ENCODE results near the gene SLC9A3. TPM values are rescaled to one million over a fixed set of nuclear protein-coding genes. Genes with fewer than 3 reads are reported as not detected.

The SLC9A3 gene
- total RNA-seq, 1 donor from 2014 or later: 1.2 TPM

DNA sequence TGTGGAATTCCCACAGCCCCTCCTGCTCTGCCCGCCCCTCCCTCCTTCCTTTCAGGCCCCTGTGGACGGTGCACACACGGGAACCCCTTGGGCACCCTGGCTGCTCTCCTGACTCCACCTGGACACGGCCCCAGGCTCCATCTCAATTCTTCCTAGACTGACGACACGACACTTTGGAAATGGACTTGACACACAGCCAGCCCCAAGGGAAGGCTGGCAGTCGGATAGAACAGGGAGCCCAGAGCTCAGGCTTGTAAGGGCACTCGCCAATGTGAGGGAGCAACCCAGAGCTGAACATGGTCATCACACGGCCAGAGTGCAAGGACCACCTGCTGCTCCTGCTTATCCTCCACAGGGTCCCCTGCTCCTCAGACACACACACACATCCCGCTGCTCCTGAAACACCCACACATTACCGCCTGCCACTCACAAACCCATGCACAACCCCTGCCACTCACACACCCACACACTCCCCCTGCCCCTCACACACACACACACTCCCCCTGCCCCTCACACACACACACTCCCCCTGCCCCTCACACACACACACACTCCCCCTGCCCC is 8.9 kb downstream of the SLC9A3 start:
- Mint-ChIP-seq H3K4me3 (ENCODE audit: unreplicated experiment) (no peak overlapping the region), H3K36me3 (ENCODE audit: unreplicated experiment) (no peaks in the 10 kb centered on the region), H3K9me3 (ENCODE audit: unreplicated experiment) (no peaks in the 10 kb centered on the region), H3K27me3 (ENCODE audit: unreplicated experiment) (peaks cover 26% of the 10 kb centered on the region), H3K27ac (ENCODE audit: unreplicated experiment) (no peak overlapping the region), H3K4me1 (ENCODE audit: unreplicated experiment) (no peaks in the 10 kb centered on the region)
- DNase-seq (ENCODE audit: extremely low spot score, unreplicated experiment): no peak
- TF ChIP-seq, protein P1, sequence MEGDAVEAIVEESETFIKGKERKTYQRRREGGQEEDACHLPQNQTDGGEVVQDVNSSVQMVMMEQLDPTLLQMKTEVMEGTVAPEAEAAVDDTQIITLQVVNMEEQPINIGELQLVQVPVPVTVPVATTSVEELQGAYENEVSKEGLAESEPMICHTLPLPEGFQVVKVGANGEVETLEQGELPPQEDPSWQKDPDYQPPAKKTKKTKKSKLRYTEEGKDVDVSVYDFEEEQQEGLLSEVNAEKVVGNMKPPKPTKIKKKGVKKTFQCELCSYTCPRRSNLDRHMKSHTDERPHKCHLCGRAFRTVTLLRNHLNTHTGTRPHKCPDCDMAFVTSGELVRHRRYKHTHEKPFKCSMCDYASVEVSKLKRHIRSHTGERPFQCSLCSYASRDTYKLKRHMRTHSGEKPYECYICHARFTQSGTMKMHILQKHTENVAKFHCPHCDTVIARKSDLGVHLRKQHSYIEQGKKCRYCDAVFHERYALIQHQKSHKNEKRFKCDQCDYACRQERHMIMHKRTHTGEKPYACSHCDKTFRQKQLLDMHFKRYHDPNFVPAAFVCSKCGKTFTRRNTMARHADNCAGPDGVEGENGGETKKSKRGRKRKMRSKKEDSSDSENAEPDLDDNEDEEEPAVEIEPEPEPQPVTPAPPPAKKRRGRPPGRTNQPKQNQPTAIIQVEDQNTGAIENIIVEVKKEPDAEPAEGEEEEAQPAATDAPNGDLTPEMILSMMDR (IDR thresholded peaks at IDR 0.05): no peak

DNA sequence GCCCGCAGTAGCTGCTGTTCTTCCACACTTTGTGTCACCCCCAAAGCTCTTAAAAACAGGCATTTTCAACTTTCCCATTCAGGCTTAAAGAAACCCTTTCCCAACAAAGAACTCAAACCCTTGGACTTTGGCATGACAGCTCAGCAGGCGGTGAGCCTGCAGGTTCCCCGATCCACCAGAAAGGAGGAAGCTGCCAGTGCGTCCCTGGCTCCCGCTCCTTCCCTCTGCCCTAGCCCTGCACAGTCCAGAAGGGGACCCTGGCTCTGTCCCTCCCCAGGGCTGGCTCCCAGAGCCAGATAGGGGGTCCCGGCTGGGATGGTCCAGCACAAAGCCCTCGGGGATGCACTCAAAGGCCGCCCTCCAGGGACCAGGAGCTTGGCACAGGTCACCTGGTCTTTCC is 9.6 kb downstream of the SLC9A3 start:
- no peak overlapping the region for H3K27ac Mint-ChIP-seq (ENCODE audit: unreplicated experiment)
- TF ChIP-seq, protein P1 (IDR thresholded peaks at IDR 0.05): no peak
- no peaks in the 10 kb centered on the region for H3K4me1 Mint-ChIP-seq (ENCODE audit: unreplicated experiment)
- no peak for DNase-seq (ENCODE audit: extremely low spot score, unreplicated experiment)
- H3K9me3 Mint-ChIP-seq (ENCODE audit: unreplicated experiment): no peaks in the 10 kb centered on the region
- peaks cover 26% of the 10 kb centered on the region for H3K27me3 Mint-ChIP-seq (ENCODE audit: unreplicated experiment)
- H3K36me3 Mint-ChIP-seq (ENCODE audit: unreplicated experiment): no peaks in the 10 kb centered on the region
- no peak overlapping the region for H3K4me3 Mint-ChIP-seq (ENCODE audit: unreplicated experiment)

DNA sequence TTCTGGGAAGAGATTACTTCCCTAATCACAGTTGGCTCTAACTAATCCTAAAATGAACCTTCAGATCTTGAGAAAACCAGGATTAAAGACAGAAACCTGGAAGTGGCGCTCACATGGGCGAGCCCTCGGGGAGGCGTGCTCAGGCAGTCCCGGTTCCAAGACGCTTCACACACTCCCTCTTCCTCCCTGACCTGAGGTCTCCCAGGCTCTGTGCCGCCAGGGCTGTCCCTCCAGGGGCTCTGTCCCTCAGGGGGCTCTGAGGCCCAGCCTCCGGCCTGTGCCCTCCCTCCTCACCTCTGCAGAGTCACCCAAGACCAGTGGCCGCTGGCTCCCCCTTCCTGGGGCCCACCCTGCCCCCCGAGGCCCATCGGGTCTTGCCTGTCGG is 10.2 kb downstream of the SLC9A3 start:
- TF ChIP-seq, protein P1 (IDR thresholded peaks at IDR 0.05): no peak
- Mint-ChIP-seq H3K36me3 (ENCODE audit: unreplicated experiment) (no peaks in the 10 kb centered on the region), H3K27ac (ENCODE audit: unreplicated experiment) (no peak overlapping the region), H3K4me1 (ENCODE audit: unreplicated experiment) (no peaks in the 10 kb centered on the region), H3K9me3 (ENCODE audit: unreplicated experiment) (no peaks in the 10 kb centered on the region), H3K4me3 (ENCODE audit: unreplicated experiment) (no peak overlapping the region), H3K27me3 (ENCODE audit: unreplicated experiment) (peaks cover 26% of the 10 kb centered on the region)
- DNase-seq (ENCODE audit: extremely low spot score, unreplicated experiment): no peak

DNA sequence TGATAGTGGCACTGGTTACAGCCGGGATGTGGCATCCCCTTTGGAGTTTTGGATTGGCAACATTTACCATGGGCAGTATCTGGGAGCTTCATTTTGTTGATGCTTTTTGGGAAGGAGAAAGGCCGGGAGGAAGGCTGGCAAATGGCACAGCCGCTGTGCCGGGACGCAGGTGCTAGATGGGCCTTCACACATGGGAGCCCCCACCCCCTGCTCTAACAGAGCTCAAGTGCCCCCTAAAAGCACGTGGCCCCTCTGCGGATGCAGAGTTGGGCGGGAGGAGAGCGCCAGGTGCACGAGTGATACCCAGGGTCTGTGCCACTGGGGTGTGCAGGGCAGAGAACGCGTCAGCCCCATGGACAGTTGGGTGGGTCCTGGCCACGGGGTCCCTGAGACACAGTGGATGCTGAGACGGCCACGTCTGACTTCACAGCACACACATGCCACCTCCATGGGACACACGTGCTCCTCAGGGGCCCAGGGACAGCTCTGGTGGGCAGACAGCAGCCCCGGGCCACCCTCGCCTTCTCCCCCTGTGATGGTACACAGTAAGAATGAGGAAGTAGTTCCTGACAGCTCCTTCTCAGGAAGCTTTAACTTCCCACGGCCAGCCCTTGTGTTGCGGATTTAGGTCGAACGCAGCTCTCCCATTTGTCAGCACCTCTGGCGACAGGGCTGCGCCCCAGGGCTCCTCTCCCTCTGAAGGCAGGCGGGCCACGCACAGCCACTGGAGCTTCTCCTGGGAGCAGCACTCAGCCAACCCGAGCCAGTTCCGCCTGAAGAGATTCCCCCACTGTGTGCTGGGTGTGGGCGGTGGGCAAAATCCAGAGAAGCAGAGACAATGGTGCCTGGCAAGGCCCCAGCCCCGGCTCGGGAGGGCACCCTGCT is 10.8 kb downstream of the SLC9A3 start:
- H3K9me3 Mint-ChIP-seq (ENCODE audit: unreplicated experiment): no peaks in the 10 kb centered on the region
- H3K36me3 Mint-ChIP-seq (ENCODE audit: unreplicated experiment): no peaks in the 10 kb centered on the region
- H3K4me3 Mint-ChIP-seq (ENCODE audit: unreplicated experiment): no peak overlapping the region
- H3K4me1 Mint-ChIP-seq (ENCODE audit: unreplicated experiment): no peaks in the 10 kb centered on the region
- TF ChIP-seq, protein P1 (IDR thresholded peaks at IDR 0.05): no peak
- DNase-seq (ENCODE audit: extremely low spot score, unreplicated experiment): no peak
- H3K27ac Mint-ChIP-seq (ENCODE audit: unreplicated experiment): no peak overlapping the region
- peaks cover 26% of the 10 kb centered on the region for H3K27me3 Mint-ChIP-seq (ENCODE audit: unreplicated experiment)

DNA sequence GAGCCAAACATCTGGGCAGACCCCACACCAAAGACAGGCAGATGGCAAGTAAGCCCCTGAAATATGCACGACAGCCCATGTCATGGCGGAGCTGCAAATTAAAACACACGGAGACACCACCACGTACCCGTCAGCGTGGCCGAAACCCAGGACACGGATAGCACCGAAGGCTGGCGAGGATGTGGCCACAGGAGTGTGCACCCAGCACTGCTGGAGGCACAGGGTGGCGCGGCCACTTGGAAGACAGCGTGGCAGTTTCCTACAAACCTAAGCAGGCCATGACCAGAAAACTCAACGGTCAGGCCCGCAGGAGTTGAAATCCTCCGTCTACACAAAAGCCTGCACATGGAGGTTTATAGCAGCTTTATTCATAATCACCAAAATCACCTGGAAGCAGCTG is 12.8 kb downstream of the SLC9A3 start:
- Mint-ChIP-seq H3K36me3 (ENCODE audit: unreplicated experiment) (no peaks in the 10 kb centered on the region), H3K4me1 (ENCODE audit: unreplicated experiment) (no peaks in the 10 kb centered on the region), H3K27ac (ENCODE audit: unreplicated experiment) (no peak overlapping the region), H3K27me3 (ENCODE audit: unreplicated experiment) (peaks cover 20% of the 10 kb centered on the region), H3K9me3 (ENCODE audit: unreplicated experiment) (no peaks in the 10 kb centered on the region), H3K4me3 (ENCODE audit: unreplicated experiment) (no peak overlapping the region)
- DNase-seq (ENCODE audit: extremely low spot score, unreplicated experiment): no peak
- TF ChIP-seq, protein P1 (IDR thresholded peaks at IDR 0.05): no peak
